ENCODE measurements around the gene MROH2B. TPM values are rescaled to one million over a fixed set of nuclear protein-coding genes. Genes with fewer than 3 reads are reported as not detected.

MROH2B gene
- total RNA-seq, 1 donor from 2014 or later: not detected

GRCh38 chr5:40984884-40985283 is 86.3 kb downstream of the MROH2B start:
- H3K4me3 Mint-ChIP-seq: no peak overlapping the region
- no peak for DNase-seq (ENCODE audit: low spot score in 2 of 2, unreplicated experiment in 2 of 2)
- no peaks in the 10 kb centered on the region for H3K36me3 Mint-ChIP-seq
- H3K4me1 Mint-ChIP-seq: no peaks in the 10 kb centered on the region
- TF ChIP-seq CTCF (IDR thresholded peaks at IDR 0.05; ENCODE audit: unreplicated experiment): no peak
- H3K9me3 Mint-ChIP-seq: peaks cover 7% of the 10 kb centered on the region
- H3K27ac Mint-ChIP-seq: no peak overlapping the region
- no peaks in the 10 kb centered on the region for H3K27me3 Mint-ChIP-seq (ENCODE audit: low read depth)

- Mint-ChIP-seq H3K27ac (no peak overlapping the region), H3K27me3 (ENCODE audit: low read depth) (no peaks in the 10 kb centered on the region), H3K9me3 (peaks cover 7% of the 10 kb centered on the region), H3K4me1 (no peaks in the 10 kb centered on the region), H3K4me3 (no peak overlapping the region), H3K36me3 (no peaks in the 10 kb centered on the region)
- no peak for DNase-seq (ENCODE audit: low spot score in 2 of 2, unreplicated experiment in 2 of 2)
- TF ChIP-seq CTCF (IDR thresholded peaks at IDR 0.05; ENCODE audit: unreplicated experiment): no peak
Measured at GRCh38 chr5:40983781-40984180, 87.4 kb downstream of the MROH2B start.

GRCh38 chr5:40981420-40981819 is 89.7 kb downstream of the MROH2B start:
- no peaks in the 10 kb centered on the region for H3K9me3 Mint-ChIP-seq
- no peak for DNase-seq (ENCODE audit: low spot score in 2 of 2, unreplicated experiment in 2 of 2)
- H3K4me1 Mint-ChIP-seq: no peaks in the 10 kb centered on the region
- no peak overlapping the region for H3K4me3 Mint-ChIP-seq
- no peaks in the 10 kb centered on the region for H3K36me3 Mint-ChIP-seq
- peaks cover 2% of the 10 kb centered on the region for H3K27me3 Mint-ChIP-seq (ENCODE audit: low read depth)
- no peak overlapping the region for H3K27ac Mint-ChIP-seq
- no peak for TF ChIP-seq CTCF (IDR thresholded peaks at IDR 0.05; ENCODE audit: unreplicated experiment)

- no peak overlapping the region for H3K4me3 Mint-ChIP-seq
- H3K36me3 Mint-ChIP-seq: no peaks in the 10 kb centered on the region
- DNase-seq (ENCODE audit: low spot score in 2 of 2, unreplicated experiment in 2 of 2): no peak
- H3K4me1 Mint-ChIP-seq: no peaks in the 10 kb centered on the region
- no peak for TF ChIP-seq CTCF (IDR thresholded peaks at IDR 0.05; ENCODE audit: unreplicated experiment)
- H3K27me3 Mint-ChIP-seq (ENCODE audit: low read depth): peaks cover 10% of the 10 kb centered on the region
- no peaks in the 10 kb centered on the region for H3K9me3 Mint-ChIP-seq
- no peak overlapping the region for H3K27ac Mint-ChIP-seq
Measured at GRCh38 chr5:40976836-40977235, 94.3 kb downstream of the MROH2B start.

- H3K9me3 Mint-ChIP-seq: no peaks in the 10 kb centered on the region
- peaks cover 10% of the 10 kb centered on the region for H3K27me3 Mint-ChIP-seq (ENCODE audit: low read depth)
- no peaks in the 10 kb centered on the region for H3K36me3 Mint-ChIP-seq
- no peak overlapping the region for H3K4me3 Mint-ChIP-seq
- DNase-seq (ENCODE audit: low spot score in 2 of 2, unreplicated experiment in 2 of 2): no peak
- H3K4me1 Mint-ChIP-seq: no peaks in the 10 kb centered on the region
- no peak overlapping the region for H3K27ac Mint-ChIP-seq
- TF ChIP-seq CTCF (IDR thresholded peaks at IDR 0.05; ENCODE audit: unreplicated experiment): no peak
Measured at GRCh38 chr5:40976041-40976440, 95.1 kb downstream of the MROH2B start.

- no peaks in the 10 kb centered on the region for H3K9me3 Mint-ChIP-seq
- peaks cover 10% of the 10 kb centered on the region for H3K27me3 Mint-ChIP-seq (ENCODE audit: low read depth)
- no peak for DNase-seq (ENCODE audit: low spot score in 2 of 2, unreplicated experiment in 2 of 2)
- no peaks in the 10 kb centered on the region for H3K36me3 Mint-ChIP-seq
- H3K4me3 Mint-ChIP-seq: no peak overlapping the region
- no peak overlapping the region for H3K27ac Mint-ChIP-seq
- H3K4me1 Mint-ChIP-seq: no peaks in the 10 kb centered on the region
- no peak for TF ChIP-seq CTCF (IDR thresholded peaks at IDR 0.05; ENCODE audit: unreplicated experiment)
Measured at GRCh38 chr5:40973364-40974004, 97.7 kb downstream of the MROH2B start.

Data from mesothelial cell of epicardium (in vitro differentiated cells).